MG63 (cell line): Measurements from ENCODE around the gene GPAM. TPM values are rescaled to one million over a fixed set of nuclear protein-coding genes. Genes with fewer than 3 reads are reported as not detected.
"Not testable (repeated sequence)": the region's sequence is repeated elsewhere in the genome, so short reads cannot be mapped to it uniquely, and the experiment has no call there.

Experiments
- DNase-seq: peaks from one replicate; pipeline ENCODE4 v3.0.0-alpha.2; 2020
- H3K27me3 ChIP-seq: fragments of 250-450 bp; sonication (Bioruptor Pico); 2 replicates; pipeline ENCODE4 v1.5.1; 2020; ENCODE audit warnings: mild to moderate bottlenecking, moderate library complexity
- H3K36me3 ChIP-seq: fragments of 250-450 bp; sonication (Bioruptor Pico); 2 replicates; pipeline ENCODE4 v1.5.1; 2020; ENCODE audit warnings: mild to moderate bottlenecking, moderate library complexity
- H3K4me3 ChIP-seq: fragments of 250-450 bp; sonication (Bioruptor Pico); 2 replicates; pipeline ENCODE4 v1.5.1; 2020; ENCODE audit warnings: mild to moderate bottlenecking, moderate library complexity
- H3K9me3 ChIP-seq: fragments of 250-450 bp; sonication (Bioruptor Pico); 2 replicates; pipeline ENCODE4 v1.5.1; 2020; ENCODE audit warnings: mild to moderate bottlenecking, moderate library complexity
- total RNA-seq: library from RNA; depleted of rRNA; stranded (reverse); fragments of >200 nt; shearing (Covaris generic); gene quantifications from 2 replicates; pipeline ENCODE4 v1.2.3, GENCODE V29; 2014; ENCODE audit warnings: low replicate concordance; rRNA removed

Gene GPAM
- total RNA-seq, 1 experiment from 2014 or later, result 4.4 TPM

GRCh38 chr10:112124866-112125265, 58.7 kb downstream of the GPAM start:
- H3K4me3 ChIP-seq, result no peak overlapping the region
- no peaks in the 10 kb centered on the region for H3K36me3 ChIP-seq
- no peaks in the 10 kb centered on the region for H3K9me3 ChIP-seq
- DNase-seq, result no peak
- H3K27me3 ChIP-seq, result no peaks in the 10 kb centered on the region

DNA sequence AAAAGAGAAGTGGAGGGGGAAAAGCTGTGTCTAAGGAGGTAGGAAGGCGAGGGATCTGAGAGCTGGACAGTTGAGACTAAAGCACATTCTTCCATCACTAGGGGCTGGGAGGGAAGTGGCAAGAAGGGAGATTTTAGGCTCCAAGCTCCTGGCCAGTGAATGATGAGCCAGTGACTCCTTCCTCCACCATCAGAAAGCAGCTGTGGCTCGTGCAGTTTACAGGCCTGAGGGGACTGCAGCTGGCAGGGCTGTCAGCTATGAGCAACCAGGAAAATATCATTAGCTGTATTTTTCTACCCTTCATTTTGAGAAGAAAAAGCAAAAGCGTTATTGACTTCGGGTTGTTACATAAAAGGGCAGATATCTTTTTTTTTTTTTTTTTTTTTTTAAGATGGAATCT, 60.7 kb downstream of the GPAM start:
- DNase-seq, result no peak
- H3K27me3 ChIP-seq, result no peaks in the 10 kb centered on the region
- no peak overlapping the region for H3K4me3 ChIP-seq
- no peaks in the 10 kb centered on the region for H3K9me3 ChIP-seq
- H3K36me3 ChIP-seq, result no peaks in the 10 kb centered on the region

DNA sequence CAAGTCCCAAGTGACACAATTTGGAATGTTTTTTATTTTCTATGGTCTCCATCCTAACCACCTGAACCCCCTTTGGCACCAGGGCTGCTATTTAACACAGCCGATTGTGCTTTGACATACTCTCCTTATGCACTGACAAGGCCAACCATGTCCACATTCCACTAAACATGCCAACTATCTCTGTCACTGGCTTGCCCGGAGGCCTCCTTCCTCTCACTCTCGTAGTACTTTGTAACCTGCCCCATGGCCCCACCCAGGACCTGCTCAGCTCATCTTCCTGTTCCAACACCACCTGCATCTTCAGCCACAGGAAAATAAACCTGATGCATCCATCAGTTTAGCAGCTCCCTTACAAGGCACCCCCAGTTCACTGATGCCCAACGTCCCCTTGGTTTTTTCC, 63.1 kb downstream of the GPAM start:
- Histone ChIP-seq H3K36me3 (no peaks in the 10 kb centered on the region), H3K9me3 (no peaks in the 10 kb centered on the region), H3K27me3 (no peaks in the 10 kb centered on the region), H3K4me3 (no peak overlapping the region)
- no peak for DNase-seq

DNA sequence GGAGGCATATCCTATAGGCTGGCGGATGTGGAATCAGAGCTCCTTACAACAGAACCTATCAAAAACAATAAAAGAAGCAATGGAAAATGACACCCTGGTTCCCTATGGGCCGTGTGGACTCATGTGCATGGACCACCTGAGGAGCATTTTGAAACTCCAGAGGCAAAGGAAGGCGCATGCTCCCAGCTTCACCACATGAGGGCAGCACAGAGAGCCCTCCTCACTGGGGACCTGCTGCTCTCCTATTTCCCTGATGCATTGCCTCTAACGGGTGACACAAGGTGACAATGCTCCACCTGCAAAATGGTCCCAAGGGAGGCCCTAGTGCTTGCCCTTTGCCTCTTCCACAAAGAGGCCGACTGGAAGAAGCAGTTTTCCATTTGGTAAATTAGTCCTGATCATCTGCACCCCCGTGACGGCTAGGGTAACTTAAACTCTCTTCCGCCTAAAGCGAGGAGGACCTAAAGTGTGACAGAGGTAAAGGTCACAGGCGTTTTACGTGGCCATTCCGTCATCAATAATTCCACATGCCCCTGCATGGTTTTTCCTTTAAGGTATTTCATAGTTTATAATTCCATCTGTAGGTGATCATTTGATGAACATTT, 67.7 kb downstream of the GPAM start:
- H3K9me3 ChIP-seq, result no peaks in the 10 kb centered on the region
- DNase-seq, result no peak
- H3K27me3 ChIP-seq, result no peaks in the 10 kb centered on the region
- H3K36me3 ChIP-seq, result no peaks in the 10 kb centered on the region
- no peak overlapping the region for H3K4me3 ChIP-seq

DNA sequence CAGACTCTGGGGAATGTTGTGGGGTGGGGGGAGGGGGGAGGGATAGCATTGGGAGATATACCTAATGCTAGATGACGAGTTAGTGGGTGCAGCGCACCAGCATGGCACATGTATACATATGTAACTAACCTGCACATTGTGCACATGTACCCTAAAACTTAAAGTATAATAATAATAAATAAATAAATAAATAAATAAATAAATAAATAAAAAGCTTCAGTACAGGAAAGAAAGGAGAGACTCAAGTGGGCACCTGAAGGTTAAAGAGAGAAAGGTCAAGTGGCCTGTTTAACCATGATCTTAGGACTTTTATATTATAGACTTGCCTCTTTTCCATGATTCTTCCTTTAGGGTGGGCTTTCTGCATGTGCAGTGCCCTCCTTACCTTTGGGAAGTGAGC, 73.8 kb downstream of the GPAM start:
- DNase-seq, H3K27me3 ChIP-seq, H3K4me3 ChIP-seq, H3K9me3 ChIP-seq, H3K36me3 ChIP-seq: not testable (repeated sequence)

Other genes starting within 250 kb of the GPAM start
- gene TECTB, start 99.6 kb upstream of the GPAM start, total RNA-seq, result not detected in 2 replicates
- gene ACSL5, start 190.4 kb upstream of the GPAM start, total RNA-seq, result 3.2 and 6.5 TPM in 2 replicates